ENCODE data around the gene ROCK2.

The ROCK2 gene

GRCh38 chr2:11142987-11143386, 201.4 kb downstream of the ROCK2 start:
- H3K4me3 ChIP-seq (ENCODE audit: low read depth, low read length), result no peak overlapping the region
- TF ChIP-seq MAX (IDR thresholded peaks at IDR 0.05; ENCODE audit: low read depth, low read length), result no peak
- TF ChIP-seq MYC (IDR thresholded peaks at IDR 0.05; ENCODE audit: low read depth, low read length), result no peak
- no peak for TF ChIP-seq POLR2A (IDR thresholded peaks at IDR 0.05; ENCODE audit: extremely low read depth, insufficient read length)
- TF ChIP-seq CTCF (IDR thresholded peaks at IDR 0.05; ENCODE audit: low read depth, low read length), result no peak
- no peak for DNase-seq (ENCODE audit: low read depth)

- no peak for TF ChIP-seq MYC (IDR thresholded peaks at IDR 0.05; ENCODE audit: low read depth, low read length)
- no peak for TF ChIP-seq POLR2A (IDR thresholded peaks at IDR 0.05; ENCODE audit: extremely low read depth, insufficient read length)
- TF ChIP-seq MAX (IDR thresholded peaks at IDR 0.05; ENCODE audit: low read depth, low read length), result no peak
- TF ChIP-seq CTCF (IDR thresholded peaks at IDR 0.05; ENCODE audit: low read depth, low read length), result no peak
- H3K4me3 ChIP-seq (ENCODE audit: low read depth, low read length), result no peak overlapping the region
- no peak for DNase-seq (ENCODE audit: low read depth)
Observed at GRCh38 chr2:11142330-11142729, 202.1 kb downstream of the ROCK2 start.

GRCh38 chr2:11141319-11141718, 203.1 kb downstream of the ROCK2 start:
- no peak overlapping the region for H3K4me3 ChIP-seq (ENCODE audit: low read depth, low read length)
- TF ChIP-seq MYC (IDR thresholded peaks at IDR 0.05; ENCODE audit: low read depth, low read length) (no peak), MAX (IDR thresholded peaks at IDR 0.05; ENCODE audit: low read depth, low read length) (no peak), POLR2A (IDR thresholded peaks at IDR 0.05; ENCODE audit: extremely low read depth, insufficient read length) (no peak), CTCF (IDR thresholded peaks at IDR 0.05; ENCODE audit: low read depth, low read length) (no peak)
- DNase-seq (ENCODE audit: low read depth), result no peak

- DNase-seq (ENCODE audit: low read depth), result no peak
- no peak for TF ChIP-seq MYC (IDR thresholded peaks at IDR 0.05; ENCODE audit: low read depth, low read length)
- TF ChIP-seq CTCF (IDR thresholded peaks at IDR 0.05; ENCODE audit: low read depth, low read length), result no peak
- TF ChIP-seq MAX (IDR thresholded peaks at IDR 0.05; ENCODE audit: low read depth, low read length), result no peak
- TF ChIP-seq POLR2A (IDR thresholded peaks at IDR 0.05; ENCODE audit: extremely low read depth, insufficient read length), result no peak
- no peak overlapping the region for H3K4me3 ChIP-seq (ENCODE audit: low read depth, low read length)
Observed at GRCh38 chr2:11140492-11140891, 203.9 kb downstream of the ROCK2 start.

GRCh38 chr2:11134349-11134748, 210.1 kb downstream of the ROCK2 start:
- TF ChIP-seq MAX (IDR thresholded peaks at IDR 0.05; ENCODE audit: low read depth, low read length) (no peak), MYC (IDR thresholded peaks at IDR 0.05; ENCODE audit: low read depth, low read length) (no peak), CTCF (IDR thresholded peaks at IDR 0.05; ENCODE audit: low read depth, low read length) (no peak), POLR2A (IDR thresholded peaks at IDR 0.05; ENCODE audit: extremely low read depth, insufficient read length) (no peak)
- DNase-seq (ENCODE audit: low read depth), result no peak
- no peak overlapping the region for H3K4me3 ChIP-seq (ENCODE audit: low read depth, low read length)

GRCh38 chr2:11133936-11134320, 210.5 kb downstream of the ROCK2 start:
- H3K4me3 ChIP-seq (ENCODE audit: low read depth, low read length), result no peak overlapping the region
- no peak for DNase-seq (ENCODE audit: low read depth)
- TF ChIP-seq MYC (IDR thresholded peaks at IDR 0.05; ENCODE audit: low read depth, low read length), result no peak
- no peak for TF ChIP-seq POLR2A (IDR thresholded peaks at IDR 0.05; ENCODE audit: extremely low read depth, insufficient read length)
- TF ChIP-seq MAX (IDR thresholded peaks at IDR 0.05; ENCODE audit: low read depth, low read length), result no peak
- no peak for TF ChIP-seq CTCF (IDR thresholded peaks at IDR 0.05; ENCODE audit: low read depth, low read length)
